K562 (cell line): ENCODE measurements around the gene NTRK1. TPM values are rescaled to one million over a fixed set of nuclear protein-coding genes. Genes with fewer than 3 reads are reported as not detected.

ENCODE experiments used
- CBX2 ChIP-seq: fragments of 200-600 bp; sonication (generic); IDR thresholded peaks from one replicate; pipeline ENCODE4 v1.6.1; 2012; ENCODE audit warnings: mild to moderate bottlenecking, low read length, inconsistent platforms; ENCODE audit not compliant: insufficient read depth, poor library complexity, severe bottlenecking
- RBM15 ChIP-seq: fragments of 200-400 bp; formaldehyde crosslinking; IDR thresholded peaks from 2 replicates; pipeline ENCODE4 v1.6.1; 2018; ENCODE audit warnings: mild to moderate bottlenecking, low read length, moderate library complexity; ENCODE audit not compliant: insufficient read depth
- SMARCA4 ChIP-seq: fragments of 450-650 bp; IDR thresholded peaks from 2 replicates; pipeline ENCODE4 v1.6.1; 2016
- ZNF143 ChIP-seq: sonication (generic); formaldehyde crosslinking; IDR thresholded peaks from 2 replicates; pipeline ENCODE4 v1.9.0; 2022; ENCODE audit warnings: mild to moderate bottlenecking, missing genetic modification reagents
- ZNF347 ChIP-seq: fragments of 450-650 bp; formaldehyde crosslinking; IDR thresholded peaks from 2 replicates; pipeline ENCODE4 v1.4.0; 2020; ENCODE audit warnings: low read depth, mild to moderate bottlenecking, moderate library complexity
- polyA plus RNA-seq, 8 experiments: library from polyadenylated mRNA; depleted of rRNA in 4 of 8; stranded (reverse) in 5 of 8; unstranded in 3 of 8; fragments of >200 nt; fragmentation: Nextera tagmentation in 2 of 8; fragmentation: Illumina TruSeq in 1 of 8; extraction: Ambion mirVana in 2 of 8; extraction: Trizol in 1 of 8; gene quantifications; 2 replicates each; pipeline versions ENCODE4 v1.2.1 to v1.2.3, GENCODE V29; 2011 to 2014; ENCODE audit warnings: inconsistent platforms in 1 of 8, missing spikeins in 1 of 8
- total RNA-seq, 7 experiments: library from RNA; depleted of rRNA in 6 of 7; stranded (reverse); fragments of >200 nt in 6 of 7; fragmentation: Illumina TruSeq in 2 of 7; extraction: Trizol in 2 of 7; gene quantifications; 2 replicates each; pipeline versions ENCODE4 v1.2.1 to v1.2.3, GENCODE V29; 2011 to 2021; ENCODE audit warnings: low replicate concordance in 1 of 7
- TF ChIP-seq, protein P1 (sequence below): sonication (generic); formaldehyde crosslinking; IDR thresholded peaks from 2 replicates; pipeline ENCODE4 v1.8.0; 2022; ENCODE audit warnings: mild to moderate bottlenecking, missing genetic modification reagents
- TF ChIP-seq, protein P2 (sequence below): sonication (generic); formaldehyde crosslinking; IDR thresholded peaks from 2 replicates; pipeline ENCODE4 v1.8.0; 2022; ENCODE audit warnings: missing genetic modification reagents, mild to moderate bottlenecking, borderline replicate concordance
- TF ChIP-seq, protein P3 (sequence below): fragments of 150-350 bp; conservative IDR thresholded peaks from 2 replicates; pipeline ENCODE4 v1.6.1; 2014; ENCODE audit warnings: low read length
- TF ChIP-seq, protein P4 (sequence below): fragments of 250-450 bp; sonication (Bioruptor Pico); IDR thresholded peaks from 2 replicates; pipeline ENCODE4 v1.9.0; 2021; ENCODE audit warnings: mild to moderate bottlenecking
- TF ChIP-seq, protein P5 (sequence below): fragments of 450-650 bp; IDR thresholded peaks from 2 replicates; pipeline ENCODE4 v1.6.1; 2016

NTRK1 gene
- total and polyA plus RNA-seq, 9 of the 15 experiments (the other 6 are each of a cell fraction or from before 2014, with no cell fraction given) = 0.46 to 30.0 (median 7.9) TPM

DNA sequence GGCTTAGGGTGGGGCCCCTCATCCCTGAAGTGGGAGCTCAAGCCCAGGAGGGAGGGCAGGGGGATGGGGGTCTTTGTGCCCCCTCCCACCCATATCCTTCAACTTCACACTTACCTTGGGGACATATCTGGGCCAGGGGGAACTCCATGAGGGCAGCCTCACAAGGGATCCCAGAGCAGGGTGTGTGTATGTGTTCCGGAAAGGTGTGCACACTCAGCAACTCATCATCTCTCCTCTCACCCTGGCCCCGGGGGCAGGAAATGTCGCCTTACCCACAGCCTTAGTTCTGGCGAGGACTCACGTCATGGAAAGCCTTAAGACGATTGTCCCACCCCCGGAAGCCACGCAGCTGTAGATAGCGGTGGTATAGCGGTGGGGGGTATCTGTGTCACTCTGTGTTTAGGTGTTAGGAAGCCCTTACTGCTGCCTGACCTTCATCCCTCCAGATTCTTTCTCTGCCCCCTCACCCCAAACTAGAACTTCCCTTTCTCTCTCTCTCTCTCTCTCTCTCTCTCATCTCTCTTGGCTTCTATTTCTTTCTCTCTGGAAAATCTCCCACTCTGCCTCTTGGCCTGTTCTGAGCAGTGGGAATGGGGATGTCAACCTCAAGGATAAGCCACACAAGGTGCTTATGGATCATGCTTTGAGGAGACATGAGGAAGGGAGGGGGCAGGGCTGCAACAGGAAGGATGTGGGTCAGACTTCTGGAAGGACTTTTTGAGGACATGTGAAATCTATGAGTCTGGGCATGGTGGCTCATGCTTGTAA lies 43.9 kb upstream of the NTRK1 start, which contains the start of gene SH2D2A (continued):
- TF ChIP-seq, protein P1, sequence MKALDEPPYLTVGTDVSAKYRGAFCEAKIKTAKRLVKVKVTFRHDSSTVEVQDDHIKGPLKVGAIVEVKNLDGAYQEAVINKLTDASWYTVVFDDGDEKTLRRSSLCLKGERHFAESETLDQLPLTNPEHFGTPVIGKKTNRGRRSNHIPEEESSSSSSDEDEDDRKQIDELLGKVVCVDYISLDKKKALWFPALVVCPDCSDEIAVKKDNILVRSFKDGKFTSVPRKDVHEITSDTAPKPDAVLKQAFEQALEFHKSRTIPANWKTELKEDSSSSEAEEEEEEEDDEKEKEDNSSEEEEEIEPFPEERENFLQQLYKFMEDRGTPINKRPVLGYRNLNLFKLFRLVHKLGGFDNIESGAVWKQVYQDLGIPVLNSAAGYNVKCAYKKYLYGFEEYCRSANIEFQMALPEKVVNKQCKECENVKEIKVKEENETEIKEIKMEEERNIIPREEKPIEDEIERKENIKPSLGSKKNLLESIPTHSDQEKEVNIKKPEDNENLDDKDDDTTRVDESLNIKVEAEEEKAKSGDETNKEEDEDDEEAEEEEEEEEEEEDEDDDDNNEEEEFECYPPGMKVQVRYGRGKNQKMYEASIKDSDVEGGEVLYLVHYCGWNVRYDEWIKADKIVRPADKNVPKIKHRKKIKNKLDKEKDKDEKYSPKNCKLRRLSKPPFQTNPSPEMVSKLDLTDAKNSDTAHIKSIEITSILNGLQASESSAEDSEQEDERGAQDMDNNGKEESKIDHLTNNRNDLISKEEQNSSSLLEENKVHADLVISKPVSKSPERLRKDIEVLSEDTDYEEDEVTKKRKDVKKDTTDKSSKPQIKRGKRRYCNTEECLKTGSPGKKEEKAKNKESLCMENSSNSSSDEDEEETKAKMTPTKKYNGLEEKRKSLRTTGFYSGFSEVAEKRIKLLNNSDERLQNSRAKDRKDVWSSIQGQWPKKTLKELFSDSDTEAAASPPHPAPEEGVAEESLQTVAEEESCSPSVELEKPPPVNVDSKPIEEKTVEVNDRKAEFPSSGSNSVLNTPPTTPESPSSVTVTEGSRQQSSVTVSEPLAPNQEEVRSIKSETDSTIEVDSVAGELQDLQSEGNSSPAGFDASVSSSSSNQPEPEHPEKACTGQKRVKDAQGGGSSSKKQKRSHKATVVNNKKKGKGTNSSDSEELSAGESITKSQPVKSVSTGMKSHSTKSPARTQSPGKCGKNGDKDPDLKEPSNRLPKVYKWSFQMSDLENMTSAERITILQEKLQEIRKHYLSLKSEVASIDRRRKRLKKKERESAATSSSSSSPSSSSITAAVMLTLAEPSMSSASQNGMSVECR (CRISPR knock-in tag) = no peak; the same call in 1 of the 2 replicates
- TF ChIP-seq, protein P2, sequence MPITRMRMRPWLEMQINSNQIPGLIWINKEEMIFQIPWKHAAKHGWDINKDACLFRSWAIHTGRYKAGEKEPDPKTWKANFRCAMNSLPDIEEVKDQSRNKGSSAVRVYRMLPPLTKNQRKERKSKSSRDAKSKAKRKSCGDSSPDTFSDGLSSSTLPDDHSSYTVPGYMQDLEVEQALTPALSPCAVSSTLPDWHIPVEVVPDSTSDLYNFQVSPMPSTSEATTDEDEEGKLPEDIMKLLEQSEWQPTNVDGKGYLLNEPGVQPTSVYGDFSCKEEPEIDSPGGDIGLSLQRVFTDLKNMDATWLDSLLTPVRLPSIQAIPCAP (CRISPR knock-in tag) = no peak
- TF ChIP-seq RBM15 (no peak), ZNF143 (CRISPR knock-in tag) (no peak), ZNF347 (CRISPR knock-in tag) (no peak), CBX2 (no peak), SMARCA4 (peak; percentile 50)
- TF ChIP-seq, protein P3, sequence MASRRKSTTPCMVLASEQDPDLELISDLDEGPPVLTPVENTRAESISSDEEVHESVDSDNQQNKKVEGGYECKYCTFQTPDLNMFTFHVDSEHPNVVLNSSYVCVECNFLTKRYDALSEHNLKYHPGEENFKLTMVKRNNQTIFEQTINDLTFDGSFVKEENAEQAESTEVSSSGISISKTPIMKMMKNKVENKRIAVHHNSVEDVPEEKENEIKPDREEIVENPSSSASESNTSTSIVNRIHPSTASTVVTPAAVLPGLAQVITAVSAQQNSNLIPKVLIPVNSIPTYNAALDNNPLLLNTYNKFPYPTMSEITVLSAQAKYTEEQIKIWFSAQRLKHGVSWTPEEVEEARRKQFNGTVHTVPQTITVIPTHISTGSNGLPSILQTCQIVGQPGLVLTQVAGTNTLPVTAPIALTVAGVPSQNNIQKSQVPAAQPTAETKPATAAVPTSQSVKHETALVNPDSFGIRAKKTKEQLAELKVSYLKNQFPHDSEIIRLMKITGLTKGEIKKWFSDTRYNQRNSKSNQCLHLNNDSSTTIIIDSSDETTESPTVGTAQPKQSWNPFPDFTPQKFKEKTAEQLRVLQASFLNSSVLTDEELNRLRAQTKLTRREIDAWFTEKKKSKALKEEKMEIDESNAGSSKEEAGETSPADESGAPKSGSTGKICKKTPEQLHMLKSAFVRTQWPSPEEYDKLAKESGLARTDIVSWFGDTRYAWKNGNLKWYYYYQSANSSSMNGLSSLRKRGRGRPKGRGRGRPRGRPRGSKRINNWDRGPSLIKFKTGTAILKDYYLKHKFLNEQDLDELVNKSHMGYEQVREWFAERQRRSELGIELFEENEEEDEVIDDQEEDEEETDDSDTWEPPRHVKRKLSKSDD = no peak
- TF ChIP-seq, protein P4, sequence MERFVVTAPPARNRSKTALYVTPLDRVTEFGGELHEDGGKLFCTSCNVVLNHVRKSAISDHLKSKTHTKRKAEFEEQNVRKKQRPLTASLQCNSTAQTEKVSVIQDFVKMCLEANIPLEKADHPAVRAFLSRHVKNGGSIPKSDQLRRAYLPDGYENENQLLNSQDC (CRISPR knock-in tag) = no peak
- TF ChIP-seq, protein P5, sequence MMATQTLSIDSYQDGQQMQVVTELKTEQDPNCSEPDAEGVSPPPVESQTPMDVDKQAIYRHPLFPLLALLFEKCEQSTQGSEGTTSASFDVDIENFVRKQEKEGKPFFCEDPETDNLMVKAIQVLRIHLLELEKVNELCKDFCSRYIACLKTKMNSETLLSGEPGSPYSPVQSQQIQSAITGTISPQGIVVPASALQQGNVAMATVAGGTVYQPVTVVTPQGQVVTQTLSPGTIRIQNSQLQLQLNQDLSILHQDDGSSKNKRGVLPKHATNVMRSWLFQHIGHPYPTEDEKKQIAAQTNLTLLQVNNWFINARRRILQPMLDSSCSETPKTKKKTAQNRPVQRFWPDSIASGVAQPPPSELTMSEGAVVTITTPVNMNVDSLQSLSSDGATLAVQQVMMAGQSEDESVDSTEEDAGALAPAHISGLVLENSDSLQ = peak; percentile 46
